Erythroblast (primary cell): ENCODE data around the gene RAB4B.

Source experiments
- DNase-seq, 2 experiments: peaks; one replicate each; lab custom pipeline; 2025; lab: John Stamatoyannopoulos, UW
- GATA1 ChIP-seq: IDR thresholded peaks from 2 replicates; pipeline ENCODE4 v1.6.1; 2011; ENCODE audit warnings: low read depth, mild to moderate bottlenecking, control low read depth, low read length, moderate library complexity
- POLR2A ChIP-seq: IDR thresholded peaks from 2 replicates; pipeline ENCODE4 v1.6.1; 2011; ENCODE audit warnings: mild to moderate bottlenecking, low read length

Gene RAB4B

GRCh38 chr19:40742886-40743285 is 35.2 kb upstream of the RAB4B start:
- DNase-seq, result no peak
- TF ChIP-seq GATA1 (no peak), POLR2A (no peak)

DNA sequence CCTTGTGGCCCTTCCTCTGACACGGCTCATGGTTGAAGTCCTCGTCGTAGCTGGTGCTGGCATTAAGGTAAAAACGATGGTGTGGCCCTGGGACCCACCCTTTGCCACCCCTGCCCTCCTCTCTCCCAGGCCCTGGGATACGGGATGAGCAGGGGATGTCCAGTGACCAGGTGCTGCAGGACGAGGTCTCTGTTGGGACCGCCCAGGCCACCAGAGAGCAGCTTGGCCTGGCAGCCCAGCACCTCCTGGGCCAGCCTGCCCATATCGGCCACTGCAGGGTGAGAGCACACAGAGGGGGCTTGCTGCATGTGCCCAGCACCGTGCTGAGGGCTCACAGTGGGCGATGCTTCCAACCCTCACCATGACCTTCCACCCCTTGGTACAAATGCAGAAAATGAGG is 34.1 kb upstream of the RAB4B start:
- TF ChIP-seq GATA1 (no peak), POLR2A (no peak)
- DNase-seq, result no peak

GRCh38 chr19:40744554-40745401 is 33.3 kb upstream of the RAB4B start:
- peak; percentile 30 to 41 for DNase-seq
- no peak for TF ChIP-seq GATA1
- TF ChIP-seq POLR2A, result no peak

GRCh38 chr19:40745402-40745780 is 32.7 kb upstream of the RAB4B start:
- TF ChIP-seq GATA1 (no peak), POLR2A (no peak)
- no peak for DNase-seq

- DNase-seq, result no peak
- TF ChIP-seq GATA1 (no peak), POLR2A (no peak)
These were observed 30.5 kb upstream of the RAB4B start for GRCh38 chr19:40747536-40747935.

DNA sequence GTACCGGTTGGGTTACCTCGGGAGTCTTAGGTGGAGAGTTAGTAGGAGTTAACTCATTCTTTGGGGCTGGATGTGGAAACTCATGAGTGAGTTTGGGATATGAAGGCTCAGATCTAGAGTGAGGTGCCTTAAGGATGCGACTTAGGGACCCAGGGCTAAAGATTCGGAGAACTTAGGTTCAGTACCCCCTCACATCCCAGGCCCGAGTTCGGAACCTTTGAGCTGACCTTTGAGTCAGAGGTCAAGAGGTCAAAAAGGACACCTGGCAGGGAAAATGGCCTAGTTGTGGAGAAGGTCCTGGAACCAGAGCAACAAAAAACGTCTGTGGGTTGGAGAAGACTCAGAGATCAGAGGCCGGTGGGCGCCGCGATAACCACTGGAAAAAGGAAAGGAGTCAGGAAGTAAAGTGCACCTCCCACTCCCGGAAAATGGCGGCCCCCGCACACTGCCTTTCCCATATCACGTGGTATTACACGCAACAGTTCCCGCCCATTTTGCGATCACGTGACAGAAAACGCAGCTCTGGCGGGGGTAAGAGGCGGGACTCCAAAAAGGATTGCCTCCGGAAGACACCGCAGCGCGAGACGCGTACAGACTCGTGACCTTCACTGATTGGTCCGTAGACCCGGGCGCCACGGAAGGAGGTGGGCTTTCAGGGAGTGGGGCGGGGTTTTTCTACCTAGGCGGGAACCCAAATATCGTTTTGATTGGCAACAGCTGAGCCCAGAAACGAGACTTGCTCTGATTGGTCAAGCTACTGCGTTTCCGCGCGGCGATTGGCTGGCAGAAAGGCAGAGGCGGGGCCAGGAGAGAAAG is 27.8 kb upstream of the RAB4B start, which contains the start of gene ACTMAP:
ACTMAP (minus strand) TSS at position 420 of the 816 bp plus-strand sequence. CDS start 674 bp downstream, outside the sequence.
- DNase-seq, result peak; percentile 100
- no peak for TF ChIP-seq POLR2A
- TF ChIP-seq GATA1, result no peak

- DNase-seq, result peak; percentile 98 to 99
- peak; percentile 91 for TF ChIP-seq POLR2A
- TF ChIP-seq GATA1, result no peak
These were observed 27.0 kb upstream of the RAB4B start, which contains the start of gene SNRPA for GRCh38 chr19:40750874-40751537. SNRPA (plus strand) TSS chr19:40751203; CDS start chr19:40751409, 206 bp downstream.

- DNase-seq, result peak; percentile 28 to 45
These were observed 25.7 kb upstream of the RAB4B start for GRCh38 chr19:40752257-40752781.

GRCh38 chr19:40754611-40755247 is 23.3 kb upstream of the RAB4B start:
- DNase-seq, result no peak
- TF ChIP-seq POLR2A, result no peak
- TF ChIP-seq GATA1, result no peak

More at GRCh38 chr19:40752257-40752781, 25.7 kb upstream of the RAB4B start:
- TF ChIP-seq POLR2A, result no peak
- TF ChIP-seq GATA1, result no peak

- TF ChIP-seq GATA1 (no peak), POLR2A (no peak)
- DNase-seq, result no peak
These were observed 22.8 kb upstream of the RAB4B start for GRCh38 chr19:40755248-40755624.

GRCh38 chr19:40755791-40756190 is 22.3 kb upstream of the RAB4B start:
- TF ChIP-seq POLR2A (no peak), GATA1 (no peak)
- DNase-seq, result no peak

GRCh38 chr19:40756502-40757110 is 21.4 kb upstream of the RAB4B start:
- TF ChIP-seq POLR2A (no peak), GATA1 (no peak)
- no peak for DNase-seq

DNA sequence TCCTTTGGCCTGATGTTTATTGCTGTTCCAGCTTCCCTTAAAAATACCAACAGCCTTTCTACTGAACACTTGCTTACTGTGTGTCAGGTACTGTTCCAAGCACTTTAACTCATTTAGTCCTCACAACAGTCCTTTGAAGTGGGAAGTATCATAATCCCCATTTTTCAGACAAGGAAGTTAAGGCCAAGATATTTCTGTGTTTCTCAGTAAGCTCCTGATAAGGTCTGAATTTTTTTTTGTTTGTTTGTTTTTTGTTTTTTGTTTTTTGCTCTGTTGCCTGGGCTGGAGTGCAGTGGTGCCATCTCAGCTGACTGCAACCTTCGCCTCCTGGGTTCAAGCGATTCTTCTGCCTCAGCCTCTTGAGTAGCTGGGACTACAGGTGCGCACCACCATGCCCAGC is 19.6 kb upstream of the RAB4B start:
- DNase-seq, result no peak
- TF ChIP-seq GATA1 (no peak), POLR2A (no peak)
